ENCODE measurements around the gene IWS1. TPM values are rescaled to one million over a fixed set of nuclear protein-coding genes. Genes with fewer than 3 reads are reported as not detected.

Gene IWS1
- total RNA-seq, 1 experiment from 2014 or later = 56.0 TPM

GRCh38 chr2:127563458-127564428, 37.5 kb upstream of the IWS1 start:
- Mint-ChIP-seq H3K36me3 (ENCODE audit: insufficient read depth, unreplicated experiment) (no peaks in the 10 kb centered on the region), H3K9me3 (ENCODE audit: unreplicated experiment) (peaks cover 10% of the 10 kb centered on the region), H3K4me3 (ENCODE audit: unreplicated experiment) (no peak overlapping the region), H3K27me3 (ENCODE audit: insufficient read depth, unreplicated experiment) (no peaks in the 10 kb centered on the region), H3K4me1 (ENCODE audit: low read depth, unreplicated experiment) (no peaks in the 10 kb centered on the region), H3K27ac (ENCODE audit: unreplicated experiment) (no peak overlapping the region)
- BruUV-seq (replicated peaks) = no TSS peak
- no peaks in the 10 kb centered on the region for H3K27me3 ChIP-seq (replicated peaks; ENCODE audit: control insufficient read depth, insufficient read depth, low read length)
- intact Hi-C loops (cut with micrococcal nuclease; ENCODE audit: unreplicated experiment) = no loop called here
- TF ChIP-seq CTCF (IDR thresholded peaks at IDR 0.05; ENCODE audit: insufficient read depth in 1 of 2, low read depth in 1 of 2, low read length in 1 of 2, severe bottlenecking in 1 of 2, unreplicated experiment in 1 of 2) = no peak
- DNase-seq = no peak
- ChIA-PET POLR2A (no interaction called here), CTCF (interaction anchor here (1.1 kb wide), 1 partner anchor 27 kb away, joined by 3 read pairs; no protein-coding TSS in a partner anchor)
- no peaks in the 10 kb centered on the region for H3K4me1 ChIP-seq
- no peaks in the 10 kb centered on the region for H3K9me3 ChIP-seq
- no peaks in the 10 kb centered on the region for H3K36me3 ChIP-seq (ENCODE audit: control insufficient read depth, insufficient read depth, low read length)
- H3K4me3 ChIP-seq (ENCODE audit: low read depth, low read length) = no peak overlapping the region

- TF ChIP-seq CTCF (IDR thresholded peaks at IDR 0.05; ENCODE audit: insufficient read depth in 1 of 2, low read depth in 1 of 2, low read length in 1 of 2, severe bottlenecking in 1 of 2, unreplicated experiment in 1 of 2) = no peak
- no peaks in the 10 kb centered on the region for H3K9me3 ChIP-seq
- Mint-ChIP-seq H3K4me3 (ENCODE audit: unreplicated experiment) (no peak overlapping the region), H3K27me3 (ENCODE audit: insufficient read depth, unreplicated experiment) (no peaks in the 10 kb centered on the region), H3K27ac (ENCODE audit: unreplicated experiment) (no peak overlapping the region), H3K4me1 (ENCODE audit: low read depth, unreplicated experiment) (no peaks in the 10 kb centered on the region), H3K36me3 (ENCODE audit: insufficient read depth, unreplicated experiment) (no peaks in the 10 kb centered on the region), H3K9me3 (ENCODE audit: unreplicated experiment) (peaks cover 10% of the 10 kb centered on the region)
- no TSS peak for BruUV-seq (replicated peaks)
- no peak overlapping the region for H3K4me3 ChIP-seq (ENCODE audit: low read depth, low read length)
- H3K4me1 ChIP-seq = no peaks in the 10 kb centered on the region
- H3K36me3 ChIP-seq (ENCODE audit: control insufficient read depth, insufficient read depth, low read length) = no peaks in the 10 kb centered on the region
- ChIA-PET CTCF (no interaction called here), POLR2A (no interaction called here)
- intact Hi-C loops (cut with micrococcal nuclease; ENCODE audit: unreplicated experiment) = no loop called here
- DNase-seq = no peak
- no peaks in the 10 kb centered on the region for H3K27me3 ChIP-seq (replicated peaks; ENCODE audit: control insufficient read depth, insufficient read depth, low read length)
Observed at GRCh38 chr2:127562936-127563335, 36.6 kb upstream of the IWS1 start.

GRCh38 chr2:127561371-127561770, 35.1 kb upstream of the IWS1 start:
- Mint-ChIP-seq H3K4me3 (ENCODE audit: unreplicated experiment) (no peak overlapping the region), H3K9me3 (ENCODE audit: unreplicated experiment) (peaks cover 21% of the 10 kb centered on the region), H3K4me1 (ENCODE audit: low read depth, unreplicated experiment) (no peaks in the 10 kb centered on the region), H3K27me3 (ENCODE audit: insufficient read depth, unreplicated experiment) (no peaks in the 10 kb centered on the region), H3K27ac (ENCODE audit: unreplicated experiment) (no peak overlapping the region), H3K36me3 (ENCODE audit: insufficient read depth, unreplicated experiment) (no peaks in the 10 kb centered on the region)
- no TSS peak for BruUV-seq (replicated peaks)
- ChIA-PET CTCF (no interaction called here), POLR2A (no interaction called here)
- Histone ChIP-seq H3K9me3 (no peaks in the 10 kb centered on the region), H3K4me1 (no peaks in the 10 kb centered on the region), H3K4me3 (ENCODE audit: low read depth, low read length) (no peak overlapping the region), H3K36me3 (ENCODE audit: control insufficient read depth, insufficient read depth, low read length) (no peaks in the 10 kb centered on the region), H3K27me3 (replicated peaks; ENCODE audit: control insufficient read depth, insufficient read depth, low read length) (no peaks in the 10 kb centered on the region)
- TF ChIP-seq CTCF (IDR thresholded peaks at IDR 0.05; ENCODE audit: insufficient read depth in 1 of 2, low read depth in 1 of 2, low read length in 1 of 2, severe bottlenecking in 1 of 2, unreplicated experiment in 1 of 2) = no peak
- intact Hi-C loops (cut with micrococcal nuclease; ENCODE audit: unreplicated experiment) = no loop called here
- DNase-seq = no peak

All from Caco-2 (cell line).